ENCODE results near the gene ADAMTSL1. TPM values are rescaled to one million over a fixed set of nuclear protein-coding genes. Genes with fewer than 3 reads are reported as not detected.

Gene ADAMTSL1
- total and polyA plus RNA-seq, 2 of the 8 experiments (the other 6 are each of a cell fraction or from before 2014, with no cell fraction given), result 0.84 to 1.1 TPM

- 56% methylated on average over 14 of the region's 14 CpGs; no CpG with 5 or more reads in 1 of the 2 experiments for WGBS, 2 experiments (ENCODE audit: extremely low coverage in 1 of 2, insufficient coverage in 1 of 2, insufficient read length in 1 of 2, insufficient replicate concordance in 2 of 2, low coverage in 1 of 2, low lambda C conversion rate in 2 of 2, missing lambda C conversion rate in 1 of 2)
- H2AFZ ChIP-seq (ENCODE audit: low read length), result 0 out of 2 replicates have a peak overlapping the region, but pooled peaks have one; percentile 43
- H2BK20ac ChIP-seq (ENCODE audit: low read length), result no peak overlapping the region; the same call in 1 of the 2 replicates
- H3K18ac ChIP-seq (ENCODE audit: extremely low read depth, low read length), result no peak overlapping the region
- no peak overlapping the region; a peak in 1 of 7 replicates for H3K9ac ChIP-seq (replicated peaks in 1 of 4; ENCODE audit: extremely low read depth in 1 of 4, low read depth in 3 of 4, low read length in 3 of 4)
- H2BK5ac ChIP-seq (ENCODE audit: low read depth, low read length), result no peak overlapping the region
- H3K27me3 ChIP-seq (replicated peaks in 1 of 4; ENCODE audit: control insufficient read depth in 3 of 4, extremely low read depth in 1 of 4, insufficient read depth in 3 of 4, low read length in 3 of 4), result no peaks in the 10 kb centered on the region
- no peak overlapping the region for H3K14ac ChIP-seq (ENCODE audit: insufficient read length)
- peak in 1 of 2 experiments; percentile 66; a peak in 1 of 3 replicates for TF ChIP-seq EP300 (IDR thresholded peaks at IDR 0.05; ENCODE audit: borderline replicate concordance in 1 of 2, low read depth in 2 of 2, low read length in 2 of 2)
- no peak for TF ChIP-seq KDM4A (IDR thresholded peaks at IDR 0.05; ENCODE audit: low read depth, low read length, severe bottlenecking)
- TF ChIP-seq SP1 (IDR thresholded peaks at IDR 0.05; ENCODE audit: low read depth, low read length), result 0 out of 2 replicates have a peak, but pooled peaks have one; percentile 62
- no peak for TF ChIP-seq RNF2 (IDR thresholded peaks at IDR 0.05; ENCODE audit: borderline replicate concordance, low read depth, low read length, missing control alignments, poor library complexity, severe bottlenecking)
- peak; percentile 63 for TF ChIP-seq ASH2L (IDR thresholded peaks at IDR 0.05; ENCODE audit: low read length)
- peak; percentile 38; the same call in 1 of the 2 replicates for TF ChIP-seq MAX (IDR thresholded peaks at IDR 0.05)
- no peak overlapping the region for H3K4ac ChIP-seq (replicated peaks; ENCODE audit: insufficient read length, low read depth, low read length)
- H3K4me1 ChIP-seq (replicated peaks in 1 of 4; ENCODE audit: control insufficient read depth in 3 of 4, insufficient read depth in 4 of 4, low read length in 3 of 4), result peaks cover 0 to 13% (median 2%) of the 10 kb centered on the region in 4 experiments; a peak in 3 of 7 replicates
- no peak overlapping the region for H3K56ac ChIP-seq (replicated peaks; ENCODE audit: insufficient read length, low read depth, low read length)
- H4K20me1 ChIP-seq (replicated peaks in 1 of 2; ENCODE audit: control insufficient read depth in 1 of 2, insufficient read depth in 2 of 2, low read length in 2 of 2), result no peaks in the 10 kb centered on the region
- H3K27ac ChIP-seq (ENCODE audit: low read depth, low read length), result no peak overlapping the region
- DNase-seq (ENCODE audit: low read depth in 1 of 2, low spot score in 2 of 2) (peak; percentile 27 to 69), FAIRE-seq (peak; percentile 62)
- no peaks in the 10 kb centered on the region for H3K79me2 ChIP-seq (ENCODE audit: control insufficient read depth in 1 of 2, insufficient read depth in 2 of 2, low read length in 2 of 2)
- POLR2A ChIA-PET (ENCODE audit: partially characterized antibody), result no interaction called here
- CTCF ChIA-PET (ENCODE audit: partially characterized antibody), result no interaction called here
- H2BK120ac ChIP-seq (replicated peaks; ENCODE audit: low read depth, low read length), result no peak overlapping the region
- peak overlapping the region; percentile 15 to 32; a peak in 1 of 4 replicates for H3K4me2 ChIP-seq (ENCODE audit: insufficient read depth in 1 of 2, low read depth in 2 of 2, low read length in 2 of 2)
- no peak overlapping the region for H3K4me3 ChIP-seq (ENCODE audit: extremely low read depth in 1 of 4, insufficient read depth in 2 of 4, low read depth in 3 of 4, low read length in 4 of 4)
- no peak overlapping the region for H2AK5ac ChIP-seq (ENCODE audit: low read depth, low read length)
- no peak overlapping the region for H4K5ac ChIP-seq (ENCODE audit: insufficient read length, low read depth, low read length)
- H4K8ac ChIP-seq (ENCODE audit: extremely low read depth, insufficient read depth, low read length), result no peak overlapping the region
- no peak overlapping the region for H4K91ac ChIP-seq (replicated peaks; ENCODE audit: insufficient read length, low read length)
- H2BK15ac ChIP-seq (ENCODE audit: low read length), result no peak overlapping the region
- no peaks in the 10 kb centered on the region for H3K23me2 ChIP-seq (ENCODE audit: low read depth, low read length)
- H3K36me3 ChIP-seq (ENCODE audit: control insufficient read depth in 2 of 4, insufficient read depth in 4 of 4, low read length in 3 of 4), result peaks cover 0 to 3% (median 0%) of the 10 kb centered on the region in 4 experiments; a peak in 1 of 8 replicates
- H3K79me1 ChIP-seq (ENCODE audit: low read depth, low read length), result no peaks in the 10 kb centered on the region
- H3K23ac ChIP-seq (ENCODE audit: insufficient read length), result no peak overlapping the region
- H2BK12ac ChIP-seq (ENCODE audit: low read depth, low read length), result no peak overlapping the region
- no peaks in the 10 kb centered on the region for H3K9me3 ChIP-seq (ENCODE audit: insufficient read depth in 2 of 2, low read depth in 1 of 2, low read length in 1 of 2)
These were observed 30.8 kb downstream of the ADAMTSL1 start for GRCh38 chr9:18504707-18505106.

Measured in H1 (cell line).